ENCODE measurements around the gene TICAM1.

GRCh38 chr19:4844348-4845179 is 13.1 kb upstream of the TICAM1 start:
- TF ChIP-seq EZH2 (IDR thresholded peaks at IDR 0.05; ENCODE audit: low read length, missing control alignments) (no peak), CTCF (conservative IDR thresholded peaks at IDR 0.05 in 1 of 2, IDR thresholded peaks at IDR 0.05 in 1 of 2; ENCODE audit: low read depth in 1 of 2, low read length in 2 of 2) (no peak)
